Kidney (tissue), 14 donors: Measurements from ENCODE around the gene HTR6. TPM values are rescaled to one million over a fixed set of nuclear protein-coding genes. Genes with fewer than 3 reads are reported as not detected.
"Not testable (repeated sequence)": the region's sequence is repeated elsewhere in the genome, so short reads cannot be mapped to it uniquely, and the experiment has no call there.

Experiments used
- DNase-seq, 5 donors: peaks; one replicate each; pipeline ENCODE4 v3.0.0-alpha.2; 2013 to 2020
- FAIRE-seq: peaks from 2 replicates; lab custom pipeline; 2012; peaks lifted over from hg19 to GRCh38; lab: Jason Lieb, UNC
- H3K27ac ChIP-seq, 2 donors: one replicate each; pipeline ENCODE4 v1.7.0; 2013; ENCODE audit warnings: low read depth in 2 of 2, low read length in 2 of 2, inconsistent platforms in 1 of 2
- H3K27me3 ChIP-seq: one replicate; pipeline ENCODE4 v1.7.1; 2013; ENCODE audit warnings: low read length, inconsistent platforms; ENCODE audit not compliant: control insufficient read depth, insufficient read depth
- H3K36me3 ChIP-seq, 3 donors: one replicate each; pipeline versions ENCODE4 v1.7.0 to v1.7.1; 2013; ENCODE audit warnings: low read length in 3 of 3, control low read depth in 1 of 3, inconsistent platforms in 1 of 3; ENCODE audit not compliant: insufficient read depth in 3 of 3, control insufficient read depth in 2 of 3
- H3K4me1 ChIP-seq, 3 donors: one replicate each; pipeline versions ENCODE4 v1.7.0 to v1.7.1; 2013; ENCODE audit warnings: low read length in 3 of 3, inconsistent platforms in 1 of 3, low read depth in 1 of 3; ENCODE audit not compliant: control insufficient read depth in 2 of 3, insufficient read depth in 2 of 3
- H3K4me3 ChIP-seq, 3 donors: one replicate each; pipeline versions ENCODE4 v1.7.0 to v1.8.1; 2013; ENCODE audit warnings: low read length in 3 of 3, control low read depth in 1 of 3, inconsistent platforms in 1 of 3
- H3K9ac ChIP-seq, 3 donors: one replicate each; pipeline versions ENCODE4 v1.7.0 to v1.7.1; 2013; ENCODE audit warnings: low read length in 3 of 3, control low read depth in 1 of 3, inconsistent platforms in 1 of 3
- H3K9me3 ChIP-seq, 3 donors: one replicate each; pipeline versions ENCODE4 v1.7.0 to v1.7.1; 2013; ENCODE audit warnings: low read length in 3 of 3, control low read depth in 1 of 3, inconsistent platforms in 1 of 3; ENCODE audit not compliant: control insufficient read depth in 2 of 3, insufficient read depth in 1 of 3
- intact Hi-C: fragments of 100-400 bp; cut with DNase I; formaldehyde crosslinking; loops from one replicate; pipeline ENCODE4 v1.11.1; 2022
- polyA plus RNA-seq: library from polyadenylated mRNA; stranded (reverse); fragments of 350-450 nt; fragmentation: Illumina TruSeq; extraction: RNeasy Lipid Tissue Mini Kit (QIAGEN cat#74804); gene quantifications from one replicate; pipeline ENCODE4 v1.2.3, GENCODE V29; 2014; ENCODE audit warnings: low read depth, low replicate concordance; ENCODE audit not compliant: insufficient read depth
- total RNA-seq: library from RNA; stranded (reverse); fragmentation: NEBNext Ultra II Directional; extraction: Animal tissue kit (Norgen Biotek cat#: 25700); gene quantifications from one replicate; pipeline ENCODE4 v1.2.1, GENCODE V29; 2021
- TF ChIP-seq, protein P1 (sequence below): IDR thresholded peaks from 3 replicates; pipeline ENCODE4 v1.5.1; 2012; ENCODE audit warnings: mild to moderate bottlenecking, moderate library complexity, borderline replicate concordance; ENCODE audit not compliant: insufficient read depth; ENCODE audit errors: extremely low read depth
- donor health status: control.
- donor health status: control.
- donor health status: control.
- donor health status: control.
- donor health status: control.
- donor health status: DM: yes; HTN: yes; CAD: no.
- donor health status: Normal renal cell carcinoma (clear cell type).

Gene HTR6
- total and polyA plus RNA-seq, 2 donors from 2014 or later, result not detected

- H3K27ac ChIP-seq, result no peak overlapping the region
Observed at GRCh38 chr1:19629357-19629756, 35.3 kb upstream of the HTR6 start.

DNA sequence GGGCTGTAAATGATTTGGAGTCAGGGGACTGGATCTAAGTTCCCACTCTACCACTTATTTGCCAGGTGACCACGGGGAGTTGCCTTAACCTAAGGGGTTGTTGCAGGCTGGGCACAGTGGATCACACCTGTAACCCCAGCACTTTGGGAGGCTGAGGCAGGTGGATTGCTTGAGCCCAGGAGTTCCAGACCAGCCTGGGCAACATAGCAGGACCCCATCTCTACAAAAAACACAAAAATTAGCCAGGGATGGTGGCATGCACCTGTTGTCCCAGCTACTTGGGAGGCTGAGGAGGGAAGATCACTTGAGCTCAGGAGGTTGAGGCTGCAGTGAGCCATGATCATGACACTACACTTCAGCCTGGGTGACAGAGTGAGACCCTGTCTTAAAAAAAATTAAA lies 34.5 kb upstream of the HTR6 start:
- H3K4me1 ChIP-seq, H3K9me3 ChIP-seq, H3K9ac ChIP-seq, H3K27ac ChIP-seq, FAIRE-seq, intact Hi-C loops, DNase-seq, H3K27me3 ChIP-seq, H3K4me3 ChIP-seq: not testable (repeated sequence)
- peaks cover 2 to 20% (median 17%) of the 10 kb centered on the region in 3 donors for H3K36me3 ChIP-seq

More at GRCh38 chr1:19629357-19629756, 35.3 kb upstream of the HTR6 start:
- TF ChIP-seq, protein P1, sequence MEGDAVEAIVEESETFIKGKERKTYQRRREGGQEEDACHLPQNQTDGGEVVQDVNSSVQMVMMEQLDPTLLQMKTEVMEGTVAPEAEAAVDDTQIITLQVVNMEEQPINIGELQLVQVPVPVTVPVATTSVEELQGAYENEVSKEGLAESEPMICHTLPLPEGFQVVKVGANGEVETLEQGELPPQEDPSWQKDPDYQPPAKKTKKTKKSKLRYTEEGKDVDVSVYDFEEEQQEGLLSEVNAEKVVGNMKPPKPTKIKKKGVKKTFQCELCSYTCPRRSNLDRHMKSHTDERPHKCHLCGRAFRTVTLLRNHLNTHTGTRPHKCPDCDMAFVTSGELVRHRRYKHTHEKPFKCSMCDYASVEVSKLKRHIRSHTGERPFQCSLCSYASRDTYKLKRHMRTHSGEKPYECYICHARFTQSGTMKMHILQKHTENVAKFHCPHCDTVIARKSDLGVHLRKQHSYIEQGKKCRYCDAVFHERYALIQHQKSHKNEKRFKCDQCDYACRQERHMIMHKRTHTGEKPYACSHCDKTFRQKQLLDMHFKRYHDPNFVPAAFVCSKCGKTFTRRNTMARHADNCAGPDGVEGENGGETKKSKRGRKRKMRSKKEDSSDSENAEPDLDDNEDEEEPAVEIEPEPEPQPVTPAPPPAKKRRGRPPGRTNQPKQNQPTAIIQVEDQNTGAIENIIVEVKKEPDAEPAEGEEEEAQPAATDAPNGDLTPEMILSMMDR, result no peak
- H3K27me3 ChIP-seq, result no peaks in the 10 kb centered on the region
- H3K36me3 ChIP-seq, result peaks cover 2 to 20% (median 17%) of the 10 kb centered on the region in 3 donors
- H3K4me1 ChIP-seq, result no peaks in the 10 kb centered on the region
- H3K9me3 ChIP-seq, result no peaks in the 10 kb centered on the region
- no peak for DNase-seq
- intact Hi-C loops, result no loop called here
- H3K4me3 ChIP-seq, result no peak overlapping the region
- no peak overlapping the region for H3K9ac ChIP-seq
- FAIRE-seq, result no peak

- Histone ChIP-seq H3K27me3 (no peaks in the 10 kb centered on the region), H3K9ac (no peak overlapping the region), H3K27ac (no peak overlapping the region), H3K36me3 (peaks cover 2 to 19% (median 17%) of the 10 kb centered on the region in 3 donors), H3K9me3 (no peaks in the 10 kb centered on the region), H3K4me1 (no peaks in the 10 kb centered on the region), H3K4me3 (no peak overlapping the region)
- TF ChIP-seq, protein P1, result no peak
- DNase-seq, result no peak
- FAIRE-seq, result no peak
- intact Hi-C loops, result no loop called here
Observed at GRCh38 chr1:19630720-19631395, 33.8 kb upstream of the HTR6 start.

- Histone ChIP-seq H3K4me1 (no peaks in the 10 kb centered on the region), H3K27me3 (no peaks in the 10 kb centered on the region), H3K9ac (no peak overlapping the region), H3K27ac (no peak overlapping the region), H3K36me3 (peaks cover 2 to 8% (median 6%) of the 10 kb centered on the region in 3 donors), H3K4me3 (no peak overlapping the region), H3K9me3 (no peaks in the 10 kb centered on the region)
- intact Hi-C loops, result no loop called here
- FAIRE-seq (no peak), DNase-seq (no peak)
- TF ChIP-seq, protein P1, result no peak
Observed at GRCh38 chr1:19632211-19632610, 32.5 kb upstream of the HTR6 start.
